ENCODE results near the gene DTNBP1.

Gene DTNBP1

DNA sequence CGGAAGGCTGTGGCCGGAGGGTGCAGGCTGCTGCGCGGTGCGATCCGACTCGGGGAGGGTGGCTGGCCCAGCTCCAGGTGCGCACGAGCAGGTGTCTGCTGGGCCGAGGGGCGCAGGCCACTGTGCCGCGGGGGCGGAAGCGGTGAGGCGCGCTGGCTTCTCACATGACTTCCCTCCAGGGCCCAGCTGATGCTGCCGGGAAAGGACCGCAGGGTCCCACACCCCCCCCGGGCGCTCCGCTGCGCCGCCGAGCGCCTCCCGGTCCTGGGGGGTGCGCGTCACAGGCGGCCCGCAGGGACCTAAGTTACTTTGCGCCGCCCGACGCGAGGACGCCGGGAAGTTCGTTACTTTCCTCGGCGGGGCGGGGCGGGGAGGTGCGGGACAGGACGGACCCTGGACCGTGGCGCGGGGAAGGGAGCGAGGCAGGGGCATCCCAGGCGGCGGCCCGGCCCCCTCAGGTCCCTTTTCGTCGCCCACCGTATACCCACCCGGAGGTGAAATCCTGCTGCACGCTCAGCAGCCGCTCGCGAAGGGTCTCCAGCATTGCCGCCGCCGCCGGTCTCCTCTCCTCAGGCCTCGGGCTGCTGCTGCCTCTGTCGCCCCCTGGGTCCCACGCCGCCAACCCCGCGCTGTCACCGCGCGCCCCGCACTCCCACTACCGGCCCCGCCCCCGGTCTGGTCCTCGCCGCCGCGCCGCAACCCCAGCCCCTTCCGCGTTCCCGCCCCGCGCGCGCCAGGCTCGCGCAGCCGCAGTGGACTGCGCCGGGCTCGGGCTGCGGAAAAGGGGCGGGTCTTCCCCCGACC, at the start of gene DTNBP1:
Gene DTNBP1 (minus strand): TSS at position 703 of the 804 bp plus-strand sequence. CDS start 159 bp downstream, at position 544.
- DNase-seq (ENCODE audit: low spot score), result peak; percentile 83

DNA sequence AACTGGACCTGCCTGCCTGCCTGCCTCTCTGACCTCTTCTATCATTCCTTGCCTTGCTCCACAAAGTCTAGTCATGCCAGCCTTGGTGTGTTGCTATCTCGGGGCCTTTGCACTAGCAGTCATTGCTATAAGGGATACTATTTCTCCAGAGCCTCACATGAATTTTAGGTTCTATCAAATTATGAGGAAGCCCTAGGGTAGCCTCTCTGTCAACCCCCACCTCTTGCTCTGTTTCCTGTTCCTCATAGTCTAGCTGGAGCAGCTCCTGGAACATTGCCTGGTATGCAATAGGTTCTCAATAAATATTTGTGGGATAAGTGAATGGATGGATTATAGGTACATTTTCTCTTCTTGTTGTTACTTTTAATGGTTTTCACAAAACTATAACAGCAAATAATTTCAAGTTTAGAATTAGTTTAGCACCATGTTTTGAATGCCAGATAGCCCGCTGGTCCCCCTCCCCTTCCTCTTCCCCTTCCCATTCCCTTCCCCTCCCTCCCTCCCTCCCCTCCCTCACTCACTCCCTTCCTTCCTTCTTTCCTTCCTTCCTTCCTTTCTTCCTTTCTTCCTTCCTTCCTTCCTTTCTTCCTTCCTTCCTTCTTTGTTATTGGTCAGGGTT, 46.9 kb upstream of the DTNBP1 start:
- no peak for DNase-seq (ENCODE audit: low spot score)

GRCh38 chr6:15708231-15708630, 45.4 kb upstream of the DTNBP1 start:
- DNase-seq (ENCODE audit: low spot score), result no peak

GRCh38 chr6:15705981-15706380, 43.2 kb upstream of the DTNBP1 start:
- DNase-seq (ENCODE audit: low spot score), result no peak

GRCh38 chr6:15698471-15698870, 35.6 kb upstream of the DTNBP1 start:
- DNase-seq (ENCODE audit: low spot score), result no peak

DNA sequence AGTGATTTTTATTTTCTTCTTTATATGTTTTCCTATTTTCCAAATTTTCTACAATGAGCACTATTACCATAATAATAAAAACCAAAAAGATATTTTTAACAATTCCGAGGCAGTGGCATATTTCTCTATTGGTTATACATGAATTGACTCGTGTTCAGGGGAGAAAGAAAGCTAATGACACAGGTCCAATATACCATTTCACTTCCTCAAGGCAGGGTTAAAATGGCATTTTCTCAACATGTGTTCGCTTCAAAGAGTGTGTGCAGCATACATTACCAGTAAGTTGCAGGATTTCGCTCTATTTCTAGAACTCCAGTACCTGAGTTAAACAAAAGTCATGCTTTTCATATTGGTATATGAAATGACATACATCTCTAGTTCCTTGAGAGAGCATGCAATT, 35.1 kb upstream of the DTNBP1 start:
- DNase-seq (ENCODE audit: low spot score), result no peak

DNA sequence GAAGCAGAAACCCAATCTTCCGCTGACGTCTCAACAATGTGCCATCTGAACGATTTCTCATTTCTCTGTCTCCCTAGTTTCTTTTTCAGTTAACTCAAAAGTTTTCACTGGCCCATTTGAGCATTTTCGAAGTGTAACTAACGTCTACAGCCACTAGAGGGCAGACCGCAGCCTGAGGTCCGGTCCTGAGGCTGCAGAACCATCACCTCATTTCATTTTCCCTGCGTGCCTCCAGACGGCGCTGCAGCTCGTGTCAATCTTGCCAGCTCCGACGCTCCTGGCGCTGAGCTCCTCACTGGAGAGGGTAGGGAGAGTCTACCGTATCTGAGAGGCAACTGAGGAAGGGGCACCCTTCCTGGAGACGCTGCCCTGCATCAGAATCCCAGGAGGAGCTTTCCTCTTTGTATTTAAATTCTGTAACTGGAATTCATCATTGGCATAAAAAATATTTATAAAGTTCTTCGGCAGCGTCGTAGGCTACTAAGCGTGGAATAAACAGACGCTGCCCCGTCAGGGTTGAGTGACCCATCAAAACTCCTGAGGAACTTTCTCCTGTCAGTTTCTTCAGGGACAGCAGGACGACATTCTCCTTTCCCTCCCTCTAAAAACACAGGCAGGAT, 28.5 kb upstream of the DTNBP1 start:
- DNase-seq (ENCODE audit: low spot score), result peak; percentile 81

- no peak for DNase-seq (ENCODE audit: low spot score)
Observed at GRCh38 chr6:15690510-15690909, 27.7 kb upstream of the DTNBP1 start.

DNA sequence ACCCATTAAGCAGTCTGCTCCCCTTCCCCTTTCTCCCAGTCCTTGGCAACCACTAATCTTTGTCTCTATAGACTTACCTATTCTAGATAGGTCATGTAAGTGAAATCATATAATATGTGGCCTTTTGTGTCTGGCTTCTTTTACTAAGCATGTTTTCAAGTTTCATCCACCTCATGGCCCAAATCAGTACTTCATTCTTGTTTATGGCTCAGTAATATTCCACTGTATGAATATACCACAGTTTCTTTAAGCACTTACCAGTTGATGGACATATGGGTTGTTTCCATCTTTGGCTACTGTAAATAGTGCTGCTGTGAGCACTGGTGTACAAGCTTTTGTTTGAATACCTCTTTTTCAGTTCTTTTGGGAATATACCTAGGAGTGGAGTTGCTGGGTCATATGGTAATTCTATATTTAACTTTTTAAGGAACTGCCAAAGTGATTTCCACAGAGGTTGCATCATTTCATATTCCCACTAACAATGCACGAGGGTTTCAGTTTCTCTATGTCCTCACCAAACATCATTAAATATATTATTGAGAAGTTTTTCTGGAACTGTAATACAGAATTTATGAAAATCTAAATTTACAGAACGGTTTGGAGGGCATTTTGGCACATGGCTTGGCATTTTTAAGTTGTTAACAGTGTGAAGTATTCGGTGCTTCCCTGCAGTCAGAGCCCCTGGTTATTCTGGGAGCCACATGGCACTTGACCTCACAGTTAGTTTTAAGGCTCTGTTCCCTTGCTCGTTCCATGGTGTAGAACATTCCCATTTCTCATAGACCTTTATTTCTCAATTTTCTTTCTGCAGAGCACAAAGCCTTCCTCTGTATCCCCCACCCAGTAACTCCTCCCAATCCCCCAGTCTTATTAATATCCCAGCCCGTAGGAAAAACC, 27.0 kb upstream of the DTNBP1 start:
- DNase-seq (ENCODE audit: low spot score), result no peak

DNA sequence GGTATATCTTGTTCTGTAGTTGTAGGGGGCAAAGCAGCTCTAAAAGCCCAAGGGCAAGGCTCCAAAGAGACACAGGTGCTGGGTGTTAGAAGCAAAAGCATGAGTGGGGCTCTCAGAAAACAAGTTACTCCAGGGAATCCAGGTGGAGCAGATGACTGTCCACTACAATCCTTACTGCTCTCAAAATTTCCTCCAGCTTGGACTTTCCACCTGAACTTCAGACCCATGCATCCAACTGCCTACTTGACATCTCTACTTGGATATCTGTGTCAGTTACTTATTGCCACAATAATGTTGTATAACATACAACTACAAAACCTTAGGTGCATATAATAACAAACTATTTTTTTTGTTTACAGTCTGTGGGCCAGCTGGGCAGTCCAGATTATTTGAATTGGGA, 22.8 kb upstream of the DTNBP1 start:
- no peak for DNase-seq (ENCODE audit: low spot score)

DNA sequence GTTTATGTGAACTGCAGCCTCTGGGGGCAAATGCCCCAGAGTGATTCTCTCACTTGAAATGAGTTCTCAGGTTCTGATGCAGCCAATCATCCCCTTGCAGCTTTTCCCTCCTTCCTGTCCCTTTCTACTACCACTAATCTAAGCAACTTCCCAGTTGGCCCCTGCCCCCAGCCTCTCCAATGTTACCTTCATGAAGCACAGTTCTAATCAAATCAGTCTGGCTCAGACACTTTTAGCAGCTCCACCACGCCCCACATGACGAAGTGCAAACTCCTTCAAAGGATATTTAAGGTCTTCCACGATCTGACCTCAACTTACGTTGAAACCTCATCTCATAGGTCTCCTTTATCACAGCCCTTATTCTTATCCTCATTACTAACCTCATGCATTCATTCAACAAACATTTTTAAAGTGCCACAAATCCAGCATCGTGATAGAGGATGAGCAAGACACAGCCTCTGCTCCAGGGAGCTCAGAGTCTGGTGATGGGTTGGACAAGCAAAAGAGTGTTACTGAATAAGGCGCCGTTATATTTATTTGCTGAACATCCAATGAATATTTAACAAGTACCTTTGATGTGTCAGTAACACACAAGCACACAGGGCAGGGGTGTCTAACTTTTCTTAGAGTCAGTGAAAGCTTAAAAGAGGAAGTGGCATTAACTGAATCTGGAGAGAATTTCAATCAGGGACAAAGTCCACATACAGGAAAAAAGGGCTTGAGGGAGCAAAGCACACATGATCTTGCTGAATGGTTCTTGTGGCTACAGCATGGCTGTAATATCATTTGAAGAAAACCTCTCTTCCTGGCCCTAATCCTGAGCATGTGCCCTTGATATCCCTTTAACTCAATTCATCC, 20.4 kb upstream of the DTNBP1 start:
- DNase-seq (ENCODE audit: low spot score), result no peak

GRCh38 chr6:15681946-15682345, 19.1 kb upstream of the DTNBP1 start:
- DNase-seq (ENCODE audit: low spot score), result no peak

GRCh38 chr6:15678514-15678913, 15.7 kb upstream of the DTNBP1 start:
- DNase-seq (ENCODE audit: low spot score), result no peak

DNA sequence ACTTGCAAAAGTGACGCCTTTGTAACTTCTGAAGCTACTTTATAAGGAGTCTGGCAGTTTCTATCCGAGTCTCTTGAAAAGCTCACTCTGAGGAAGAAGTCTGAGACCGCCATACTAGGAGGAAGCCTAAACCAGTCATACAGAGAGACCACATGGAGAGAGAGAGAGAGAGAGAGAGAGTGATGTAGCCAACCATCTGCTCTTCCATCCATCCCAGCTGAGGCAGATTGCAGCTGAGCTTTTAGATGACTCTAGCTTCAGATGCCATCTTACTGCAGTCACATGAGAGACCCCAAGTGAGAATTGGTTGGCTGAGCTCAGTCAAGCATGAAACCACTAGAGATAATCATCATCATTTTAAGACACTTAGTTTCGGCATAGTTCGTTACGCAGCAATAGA, 15.0 kb upstream of the DTNBP1 start:
- DNase-seq (ENCODE audit: low spot score), result no peak

GRCh38 chr6:15675536-15676220, 12.8 kb upstream of the DTNBP1 start:
- no peak for DNase-seq (ENCODE audit: low spot score)

DNA sequence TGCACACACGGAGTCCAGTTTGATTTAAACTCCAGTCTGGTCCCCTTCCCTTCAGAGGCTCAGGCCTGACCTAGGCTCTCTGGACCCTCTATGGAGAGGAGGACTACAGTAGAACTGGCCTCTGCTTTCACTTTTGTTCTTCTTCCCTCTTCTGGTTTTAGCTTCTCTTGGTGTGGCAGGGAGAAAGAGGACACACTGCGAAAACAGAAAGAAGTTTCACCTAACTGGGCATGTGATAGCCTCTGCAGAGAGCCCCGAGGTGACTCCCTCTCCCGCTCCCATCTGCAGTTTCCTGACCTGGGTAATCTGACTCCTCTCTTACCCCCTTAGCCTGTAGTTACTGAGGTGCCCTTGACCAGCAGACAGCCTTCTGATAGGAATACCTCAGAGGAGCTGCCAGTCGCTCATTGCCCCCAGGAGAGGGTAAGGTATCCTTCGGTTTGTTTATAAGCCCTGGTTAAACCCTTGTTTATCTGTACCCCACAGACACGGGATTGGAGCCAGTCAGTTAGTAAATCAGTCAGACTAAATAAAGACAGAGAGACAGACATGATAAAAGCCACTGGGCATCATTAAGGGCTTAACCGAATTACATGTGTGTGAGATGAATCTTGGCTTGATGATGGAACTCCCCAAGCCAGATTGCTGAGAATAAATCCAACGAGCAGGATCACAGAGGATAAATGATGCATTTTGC, 12.0 kb upstream of the DTNBP1 start:
- DNase-seq (ENCODE audit: low spot score), result no peak

- DNase-seq (ENCODE audit: low spot score), result no peak
Observed at GRCh38 chr6:15673666-15674065, 10.8 kb upstream of the DTNBP1 start.

DNA sequence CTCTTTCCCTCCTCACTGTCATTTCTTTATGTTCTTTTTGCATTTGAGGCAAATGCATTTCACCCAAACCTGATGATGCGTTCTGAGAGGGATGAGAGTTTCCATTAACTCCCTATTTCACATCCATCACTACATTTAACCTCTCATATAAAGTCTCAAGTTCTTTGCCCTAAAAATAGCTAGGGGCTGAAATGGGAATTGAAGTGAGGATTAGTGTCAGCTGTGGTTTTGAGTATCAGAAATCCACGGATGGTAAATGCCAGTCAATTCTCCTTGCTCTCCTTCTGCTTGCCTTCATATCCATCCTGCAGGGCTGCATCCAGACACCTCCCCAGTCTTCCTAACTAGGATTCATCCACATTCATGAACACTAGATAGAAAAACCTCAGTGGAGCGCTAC, 10.0 kb upstream of the DTNBP1 start:
- DNase-seq (ENCODE audit: low spot score), result no peak

- no peak for DNase-seq (ENCODE audit: low spot score)
Observed at GRCh38 chr6:15672291-15672690, 9.5 kb upstream of the DTNBP1 start.

GRCh38 chr6:15668918-15669317, 6.1 kb upstream of the DTNBP1 start:
- no peak for DNase-seq (ENCODE audit: low spot score)

Data from CD4-positive, alpha-beta T cell treated with Interleukin-6 at 100 ng/mL for 8 hours (primary cell).